GM23338 (cell line): ENCODE results near the gene TNC. TPM values are rescaled to one million over a fixed set of nuclear protein-coding genes. Genes with fewer than 3 reads are reported as not detected.

Experiments
- ATAC-seq: fragments of 200-7000 bp; cut with Tn5 transposase; 3 replicates; pipeline ENCODE4 v1.9.1; 2020
- DNase-seq: peaks from one replicate; pipeline ENCODE4 v3.0.0-alpha.2; 2015; ENCODE audit warnings: low spot score
- H2AFZ ChIP-seq: fragments of 200-600 bp; sonication (generic); 2 replicates; pipeline ENCODE4 v1.8.0; 2016; ENCODE audit warnings: antibody characterized with exemption, mild to moderate bottlenecking, moderate library complexity
- H3F3A ChIP-seq: fragments of 200-600 bp; sonication (generic); replicated peaks from 2 replicates; pipeline ENCODE4 v1.8.0; 2017; ENCODE audit warnings: antibody characterized with exemption, mixed run types, low read depth
- H3K27ac ChIP-seq: fragments of 200-600 bp; sonication (generic); 2 replicates; pipeline ENCODE4 v1.6.1; 2016; ENCODE audit warnings: low read depth
- H3K27me3 ChIP-seq: fragments of 200-600 bp; sonication (generic); 2 replicates; pipeline ENCODE4 v1.8.0; 2016; ENCODE audit warnings: mild to moderate bottlenecking, mixed run types, moderate library complexity; ENCODE audit not compliant: insufficient read depth
- H3K36me3 ChIP-seq: fragments of 200-600 bp; sonication (generic); 2 replicates; pipeline ENCODE4 v1.8.0; 2016; ENCODE audit warnings: mild to moderate bottlenecking; ENCODE audit not compliant: insufficient read depth
- H3K4me1 ChIP-seq: fragments of 200-600 bp; sonication (generic); 2 replicates; pipeline ENCODE4 v1.8.0; 2016; ENCODE audit warnings: mild to moderate bottlenecking, moderate library complexity; ENCODE audit not compliant: insufficient read depth
- H3K4me2 ChIP-seq: fragments of 200-600 bp; sonication (generic); 2 replicates; pipeline ENCODE4 v1.7.1; 2017; ENCODE audit warnings: mixed run types
- H3K4me3 ChIP-seq: fragments of 200-600 bp; sonication (generic); 2 replicates; pipeline ENCODE4 v1.6.1; 2016; ENCODE audit warnings: mixed run types
- H3K79me2 ChIP-seq: fragments of 200-600 bp; sonication (generic); replicated peaks from 2 replicates; pipeline ENCODE4 v1.8.0; 2017; ENCODE audit warnings: mild to moderate bottlenecking; ENCODE audit not compliant: insufficient read depth
- H3K9me2 ChIP-seq: fragments of 200-600 bp; sonication (generic); 2 replicates; pipeline ENCODE4 v1.8.0; 2017; ENCODE audit not compliant: insufficient read depth
- H4K20me1 ChIP-seq: fragments of 200-600 bp; sonication (generic); replicated peaks from 2 replicates; pipeline ENCODE4 v1.8.0; 2017; ENCODE audit warnings: mild to moderate bottlenecking; ENCODE audit not compliant: insufficient read depth
- H3K27ac Mint-ChIP-seq: 2 replicates; pipeline ENCODE4 v1.8.0; 2020; ENCODE audit warnings: inconsistent platforms, mild to moderate bottlenecking, moderate library complexity, mixed read lengths
- H3K27me3 Mint-ChIP-seq: 3 replicates; pipeline ENCODE4 v1.8.0; 2022; ENCODE audit warnings: low read depth, mild to moderate bottlenecking, moderate library complexity, mixed read lengths, inconsistent platforms; ENCODE audit not compliant: insufficient read depth, poor library complexity
- H3K36me3 Mint-ChIP-seq: 3 replicates; pipeline ENCODE4 v1.8.0; 2021; ENCODE audit warnings: low read depth, mild to moderate bottlenecking, inconsistent platforms, moderate library complexity, mixed read lengths
- H3K4me1 Mint-ChIP-seq: 3 replicates; pipeline ENCODE4 v1.8.0; 2020; ENCODE audit warnings: mild to moderate bottlenecking, inconsistent platforms, mixed read lengths
- H3K4me3 Mint-ChIP-seq: 3 replicates; pipeline ENCODE4 v1.8.0; 2021; ENCODE audit warnings: moderate library complexity, mild to moderate bottlenecking, inconsistent platforms, mixed read lengths
- H3K9me3 Mint-ChIP-seq: 3 replicates; pipeline ENCODE4 v1.8.0; 2020; ENCODE audit warnings: moderate library complexity, mild to moderate bottlenecking, inconsistent platforms, mixed read lengths
- CREB1 ChIP-seq: fragments of 250-450 bp; sonication (Bioruptor Pico); IDR thresholded peaks from 2 replicates; pipeline ENCODE4 v1.5.0; 2020; ENCODE audit warnings: low read depth, mild to moderate bottlenecking, moderate library complexity
- EZH2 ChIP-seq: fragments of 200-600 bp; sonication (generic); IDR thresholded peaks from one replicate; pipeline ENCODE4 v1.8.0; 2017; ENCODE audit warnings: antibody characterized with exemption, mild to moderate bottlenecking, low read depth; ENCODE audit not compliant: unreplicated experiment
- EZH2phosphoT487 ChIP-seq: fragments of 200-600 bp; sonication (generic); IDR thresholded peaks from one replicate; pipeline ENCODE4 v1.8.1; 2018; ENCODE audit warnings: antibody characterized with exemption; ENCODE audit not compliant: unreplicated experiment
- JUNB ChIP-seq: IDR thresholded peaks from one replicate; pipeline ENCODE4 v1.6.1; 2016; ENCODE audit warnings: antibody characterized with exemption; ENCODE audit not compliant: unreplicated experiment
- NANOG ChIP-seq: IDR thresholded peaks from 2 replicates; pipeline ENCODE4 v1.6.1; 2016; ENCODE audit warnings: antibody characterized with exemption, borderline replicate concordance
- POLR2AphosphoS5 ChIP-seq: IDR thresholded peaks from 2 replicates; pipeline ENCODE4 v1.6.1; 2016; ENCODE audit warnings: antibody characterized with exemption, low read depth
- STAT1 ChIP-seq: IDR thresholded peaks from one replicate; pipeline ENCODE4 v1.6.1; 2016; ENCODE audit warnings: antibody characterized with exemption; ENCODE audit not compliant: unreplicated experiment
- ZNF114 ChIP-seq: fragments of 250-450 bp; sonication (Bioruptor Pico); IDR thresholded peaks from 2 replicates; pipeline ENCODE4 v1.5.0; 2020; ENCODE audit warnings: mild to moderate bottlenecking, moderate library complexity
- ZNF331 ChIP-seq: fragments of 250-450 bp; sonication (Bioruptor Pico); IDR thresholded peaks from 2 replicates; pipeline ENCODE4 v1.5.0; 2020; ENCODE audit warnings: low read depth, mild to moderate bottlenecking, moderate library complexity
- polyA plus RNA-seq: library from polyadenylated mRNA; unstranded; fragments of >200 nt; fragmentation: Nextera tagmentation; extraction: Ambion mirVana; gene quantifications from 2 replicates; pipeline ENCODE4 v1.2.1, GENCODE V29; 2016
- total RNA-seq: library from RNA; depleted of rRNA; stranded (reverse); fragments of >200 nt; shearing (Covaris generic); gene quantifications from 2 replicates; pipeline ENCODE4 v1.2.3, GENCODE V29; 2014
- TF ChIP-seq, protein P1 (sequence below): IDR thresholded peaks from one replicate; pipeline ENCODE4 v1.6.1; 2018; ENCODE audit warnings: antibody characterized with exemption; ENCODE audit not compliant: unreplicated experiment
- TF ChIP-seq, protein P2 (sequence below): fragments of 250-450 bp; sonication (Bioruptor Pico); IDR thresholded peaks from 2 replicates; pipeline ENCODE4 v1.5.0; 2020; ENCODE audit warnings: mild to moderate bottlenecking, moderate library complexity
- TF ChIP-seq, protein P3 (sequence below): IDR thresholded peaks from 2 replicates; pipeline ENCODE4 v1.6.1; 2016; ENCODE audit warnings: antibody characterized with exemption

The TNC gene
- total and polyA plus RNA-seq, 2 experiments from 2014 or later, result 0.89 to 2.7 TPM

DNA sequence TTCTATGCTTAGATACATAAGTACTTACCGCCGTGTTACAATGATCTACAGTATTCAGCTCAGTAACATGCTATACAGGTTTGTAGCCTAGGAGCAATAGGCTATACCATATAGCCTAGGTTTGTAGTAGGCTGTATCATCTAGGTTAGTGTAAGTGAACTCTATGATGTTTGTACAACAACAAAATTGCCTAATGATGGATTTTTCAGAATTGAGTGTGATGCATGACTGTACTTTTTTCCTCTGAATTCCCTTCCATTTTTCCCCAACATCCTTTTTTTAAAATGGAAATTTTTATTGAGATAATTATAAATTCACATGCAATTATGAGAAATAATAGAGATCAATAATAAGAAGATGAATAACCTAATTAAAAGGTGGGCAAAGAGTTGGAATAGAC lies 119.6 kb downstream of the TNC start:
- ATAC-seq (no peak), DNase-seq (no peak)
- H3K9me3 Mint-ChIP-seq, result no peaks in the 10 kb centered on the region
- no peak overlapping the region for H3K27ac ChIP-seq
- H3F3A ChIP-seq, result no peaks in the 10 kb centered on the region
- no peaks in the 10 kb centered on the region for H4K20me1 ChIP-seq
- no peaks in the 10 kb centered on the region for H3K36me3 Mint-ChIP-seq
- H3K4me1 ChIP-seq, result no peaks in the 10 kb centered on the region
- H3K4me3 Mint-ChIP-seq, result no peak overlapping the region
- no peak overlapping the region for H2AFZ ChIP-seq
- H3K4me1 Mint-ChIP-seq, result no peaks in the 10 kb centered on the region
- TF ChIP-seq, protein P1, sequence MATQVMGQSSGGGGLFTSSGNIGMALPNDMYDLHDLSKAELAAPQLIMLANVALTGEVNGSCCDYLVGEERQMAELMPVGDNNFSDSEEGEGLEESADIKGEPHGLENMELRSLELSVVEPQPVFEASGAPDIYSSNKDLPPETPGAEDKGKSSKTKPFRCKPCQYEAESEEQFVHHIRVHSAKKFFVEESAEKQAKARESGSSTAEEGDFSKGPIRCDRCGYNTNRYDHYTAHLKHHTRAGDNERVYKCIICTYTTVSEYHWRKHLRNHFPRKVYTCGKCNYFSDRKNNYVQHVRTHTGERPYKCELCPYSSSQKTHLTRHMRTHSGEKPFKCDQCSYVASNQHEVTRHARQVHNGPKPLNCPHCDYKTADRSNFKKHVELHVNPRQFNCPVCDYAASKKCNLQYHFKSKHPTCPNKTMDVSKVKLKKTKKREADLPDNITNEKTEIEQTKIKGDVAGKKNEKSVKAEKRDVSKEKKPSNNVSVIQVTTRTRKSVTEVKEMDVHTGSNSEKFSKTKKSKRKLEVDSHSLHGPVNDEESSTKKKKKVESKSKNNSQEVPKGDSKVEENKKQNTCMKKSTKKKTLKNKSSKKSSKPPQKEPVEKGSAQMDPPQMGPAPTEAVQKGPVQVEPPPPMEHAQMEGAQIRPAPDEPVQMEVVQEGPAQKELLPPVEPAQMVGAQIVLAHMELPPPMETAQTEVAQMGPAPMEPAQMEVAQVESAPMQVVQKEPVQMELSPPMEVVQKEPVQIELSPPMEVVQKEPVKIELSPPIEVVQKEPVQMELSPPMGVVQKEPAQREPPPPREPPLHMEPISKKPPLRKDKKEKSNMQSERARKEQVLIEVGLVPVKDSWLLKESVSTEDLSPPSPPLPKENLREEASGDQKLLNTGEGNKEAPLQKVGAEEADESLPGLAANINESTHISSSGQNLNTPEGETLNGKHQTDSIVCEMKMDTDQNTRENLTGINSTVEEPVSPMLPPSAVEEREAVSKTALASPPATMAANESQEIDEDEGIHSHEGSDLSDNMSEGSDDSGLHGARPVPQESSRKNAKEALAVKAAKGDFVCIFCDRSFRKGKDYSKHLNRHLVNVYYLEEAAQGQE, result no peak
- no peak for TF ChIP-seq ZNF114 (CRISPR knock-in tag)
- TF ChIP-seq NANOG, result no peak
- TF ChIP-seq CREB1 (CRISPR knock-in tag), result no peak
- no peaks in the 10 kb centered on the region for H3K9me2 ChIP-seq
- H3K36me3 ChIP-seq, result no peaks in the 10 kb centered on the region
- no peaks in the 10 kb centered on the region for H3K27me3 ChIP-seq
- no peak overlapping the region for H3K27ac Mint-ChIP-seq
- H3K27me3 Mint-ChIP-seq, result no peaks in the 10 kb centered on the region
- no peak overlapping the region for H3K4me2 ChIP-seq
- H3K79me2 ChIP-seq, result no peaks in the 10 kb centered on the region
- H3K4me3 ChIP-seq, result no peak overlapping the region

DNA sequence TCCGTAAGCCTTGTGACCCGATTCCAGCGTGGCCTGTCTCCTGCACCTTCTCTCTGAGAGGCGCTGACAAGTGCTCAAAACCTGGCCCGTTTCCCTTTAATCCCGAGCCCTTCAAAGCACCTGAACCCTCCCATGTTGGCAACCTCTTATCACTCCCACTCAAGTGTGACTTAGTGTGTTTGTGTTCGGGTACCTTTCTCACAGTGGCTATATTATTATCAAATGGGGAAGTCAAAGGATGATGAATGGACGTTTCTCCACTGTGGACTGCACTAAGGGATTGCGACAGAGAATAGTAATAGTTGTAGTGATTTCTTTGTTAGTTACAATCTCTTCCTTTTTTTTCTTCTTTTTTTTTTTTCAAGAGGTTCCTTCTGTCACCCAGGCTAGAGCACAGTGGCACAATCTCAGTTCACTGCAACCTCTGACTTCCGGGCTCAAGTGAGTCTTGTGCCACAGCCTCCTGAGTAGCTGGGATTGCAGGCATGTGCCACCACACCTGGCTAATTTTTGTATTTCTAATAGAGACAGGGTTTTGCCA lies 122.2 kb downstream of the TNC start:
- Mint-ChIP-seq H3K4me3 (no peak overlapping the region), H3K27me3 (peaks cover 12% of the 10 kb centered on the region), H3K4me1 (no peaks in the 10 kb centered on the region), H3K9me3 (no peaks in the 10 kb centered on the region), H3K27ac (no peak overlapping the region), H3K36me3 (no peaks in the 10 kb centered on the region)
- Histone ChIP-seq H3F3A (no peaks in the 10 kb centered on the region), H3K36me3 (no peaks in the 10 kb centered on the region), H3K9me2 (no peaks in the 10 kb centered on the region), H4K20me1 (no peaks in the 10 kb centered on the region), H3K27me3 (no peaks in the 10 kb centered on the region), H3K4me1 (no peaks in the 10 kb centered on the region), H3K27ac (no peak overlapping the region), H3K79me2 (no peaks in the 10 kb centered on the region), H3K4me3 (no peak overlapping the region), H2AFZ (no peak overlapping the region), H3K4me2 (no peak overlapping the region)
- DNase-seq, result no peak
- ATAC-seq, result no peak
- no peak for TF ChIP-seq NANOG
- TF ChIP-seq POLR2AphosphoS5, result no peak
- TF ChIP-seq EZH2phosphoT487, result no peak
- no peak for TF ChIP-seq ZNF331
- TF ChIP-seq STAT1, result no peak
- no peak for TF ChIP-seq ZNF114 (CRISPR knock-in tag)
- TF ChIP-seq CREB1 (CRISPR knock-in tag), result no peak
- TF ChIP-seq, protein P2, sequence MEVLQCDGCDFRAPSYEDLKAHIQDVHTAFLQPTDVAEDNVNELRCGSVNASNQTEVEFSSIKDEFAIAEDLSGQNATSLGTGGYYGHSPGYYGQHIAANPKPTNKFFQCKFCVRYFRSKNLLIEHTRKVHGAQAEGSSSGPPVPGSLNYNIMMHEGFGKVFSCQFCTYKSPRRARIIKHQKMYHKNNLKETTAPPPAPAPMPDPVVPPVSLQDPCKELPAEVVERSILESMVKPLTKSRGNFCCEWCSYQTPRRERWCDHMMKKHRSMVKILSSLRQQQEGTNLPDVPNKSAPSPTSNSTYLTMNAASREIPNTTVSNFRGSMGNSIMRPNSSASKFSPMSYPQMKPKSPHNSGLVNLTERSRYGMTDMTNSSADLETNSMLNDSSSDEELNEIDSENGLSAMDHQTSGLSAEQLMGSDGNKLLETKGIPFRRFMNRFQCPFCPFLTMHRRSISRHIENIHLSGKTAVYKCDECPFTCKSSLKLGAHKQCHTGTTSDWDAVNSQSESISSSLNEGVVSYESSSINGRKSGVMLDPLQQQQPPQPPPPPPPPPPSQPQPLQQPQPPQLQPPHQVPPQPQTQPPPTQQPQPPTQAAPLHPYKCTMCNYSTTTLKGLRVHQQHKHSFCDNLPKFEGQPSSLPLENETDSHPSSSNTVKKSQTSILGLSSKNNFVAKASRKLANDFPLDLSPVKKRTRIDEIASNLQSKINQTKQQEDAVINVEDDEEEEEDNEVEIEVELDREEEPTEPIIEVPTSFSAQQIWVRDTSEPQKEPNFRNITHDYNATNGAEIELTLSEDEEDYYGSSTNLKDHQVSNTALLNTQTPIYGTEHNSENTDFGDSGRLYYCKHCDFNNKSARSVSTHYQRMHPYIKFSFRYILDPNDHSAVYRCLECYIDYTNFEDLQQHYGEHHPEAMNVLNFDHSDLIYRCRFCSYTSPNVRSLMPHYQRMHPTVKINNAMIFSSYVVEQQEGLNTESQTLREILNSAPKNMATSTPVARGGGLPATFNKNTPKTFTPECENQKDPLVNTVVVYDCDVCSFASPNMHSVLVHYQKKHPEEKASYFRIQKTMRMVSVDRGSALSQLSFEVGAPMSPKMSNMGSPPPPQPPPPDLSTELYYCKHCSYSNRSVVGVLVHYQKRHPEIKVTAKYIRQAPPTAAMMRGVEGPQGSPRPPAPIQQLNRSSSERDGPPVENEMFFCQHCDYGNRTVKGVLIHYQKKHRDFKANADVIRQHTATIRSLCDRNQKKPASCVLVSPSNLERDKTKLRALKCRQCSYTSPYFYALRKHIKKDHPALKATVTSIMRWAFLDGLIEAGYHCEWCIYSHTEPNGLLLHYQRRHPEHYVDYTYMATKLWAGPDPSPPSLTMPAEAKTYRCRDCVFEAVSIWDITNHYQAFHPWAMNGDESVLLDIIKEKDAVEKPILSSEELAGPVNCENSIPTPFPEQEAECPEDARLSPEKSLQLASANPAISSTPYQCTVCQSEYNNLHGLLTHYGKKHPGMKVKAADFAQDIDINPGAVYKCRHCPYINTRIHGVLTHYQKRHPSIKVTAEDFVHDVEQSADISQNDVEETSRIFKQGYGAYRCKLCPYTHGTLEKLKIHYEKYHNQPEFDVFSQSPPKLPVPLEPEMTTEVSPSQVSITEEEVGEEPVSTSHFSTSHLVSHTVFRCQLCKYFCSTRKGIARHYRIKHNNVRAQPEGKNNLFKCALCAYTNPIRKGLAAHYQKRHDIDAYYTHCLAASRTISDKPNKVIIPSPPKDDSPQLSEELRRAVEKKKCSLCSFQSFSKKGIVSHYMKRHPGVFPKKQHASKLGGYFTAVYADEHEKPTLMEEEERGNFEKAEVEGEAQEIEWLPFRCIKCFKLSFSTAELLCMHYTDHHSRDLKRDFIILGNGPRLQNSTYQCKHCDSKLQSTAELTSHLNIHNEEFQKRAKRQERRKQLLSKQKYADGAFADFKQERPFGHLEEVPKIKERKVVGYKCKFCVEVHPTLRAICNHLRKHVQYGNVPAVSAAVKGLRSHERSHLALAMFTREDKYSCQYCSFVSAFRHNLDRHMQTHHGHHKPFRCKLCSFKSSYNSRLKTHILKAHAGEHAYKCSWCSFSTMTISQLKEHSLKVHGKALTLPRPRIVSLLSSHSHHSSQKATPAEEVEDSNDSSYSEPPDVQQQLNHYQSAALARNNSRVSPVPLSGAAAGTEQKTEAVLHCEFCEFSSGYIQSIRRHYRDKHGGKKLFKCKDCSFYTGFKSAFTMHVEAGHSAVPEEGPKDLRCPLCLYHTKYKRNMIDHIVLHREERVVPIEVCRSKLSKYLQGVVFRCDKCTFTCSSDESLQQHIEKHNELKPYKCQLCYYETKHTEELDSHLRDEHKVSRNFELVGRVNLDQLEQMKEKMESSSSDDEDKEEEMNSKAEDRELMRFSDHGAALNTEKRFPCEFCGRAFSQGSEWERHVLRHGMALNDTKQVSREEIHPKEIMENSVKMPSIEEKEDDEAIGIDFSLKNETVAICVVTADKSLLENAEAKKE (CRISPR knock-in tag), result no peak
- no peak for TF ChIP-seq EZH2
- no peak for TF ChIP-seq JUNB
- TF ChIP-seq, protein P3, sequence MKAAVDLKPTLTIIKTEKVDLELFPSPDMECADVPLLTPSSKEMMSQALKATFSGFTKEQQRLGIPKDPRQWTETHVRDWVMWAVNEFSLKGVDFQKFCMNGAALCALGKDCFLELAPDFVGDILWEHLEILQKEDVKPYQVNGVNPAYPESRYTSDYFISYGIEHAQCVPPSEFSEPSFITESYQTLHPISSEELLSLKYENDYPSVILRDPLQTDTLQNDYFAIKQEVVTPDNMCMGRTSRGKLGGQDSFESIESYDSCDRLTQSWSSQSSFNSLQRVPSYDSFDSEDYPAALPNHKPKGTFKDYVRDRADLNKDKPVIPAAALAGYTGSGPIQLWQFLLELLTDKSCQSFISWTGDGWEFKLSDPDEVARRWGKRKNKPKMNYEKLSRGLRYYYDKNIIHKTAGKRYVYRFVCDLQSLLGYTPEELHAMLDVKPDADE, result no peak
